ENCODE measurements around the gene EEF1G.
"Not testable (repeated sequence)": the region's sequence is repeated elsewhere in the genome, so short reads cannot be mapped to it uniquely, and the experiment has no call there.

EEF1G gene

GRCh38 chr11:62559204-62559603 lies 14.5 kb downstream of the EEF1G start:
- peaks cover 73% of the 10 kb centered on the region for H3K36me3 Mint-ChIP-seq (ENCODE audit: low read depth)
- ATAC-seq (no peak), DNase-seq (no peak)
- no peak overlapping the region for H3K4me3 Mint-ChIP-seq
- no peaks in the 10 kb centered on the region for H3K9me3 Mint-ChIP-seq
- peaks cover 91% of the 10 kb centered on the region for H3K4me1 Mint-ChIP-seq
- peak overlapping the region; percentile 26 for H3K27ac Mint-ChIP-seq
- H3K27me3 Mint-ChIP-seq: no peaks in the 10 kb centered on the region

- DNase-seq: no peak
- ATAC-seq: no peak
- H3K4me3 Mint-ChIP-seq: no peak overlapping the region
- H3K27me3 Mint-ChIP-seq: no peaks in the 10 kb centered on the region
- no peak overlapping the region for H3K27ac Mint-ChIP-seq
- peaks cover 93% of the 10 kb centered on the region for H3K4me1 Mint-ChIP-seq
- no peaks in the 10 kb centered on the region for H3K9me3 Mint-ChIP-seq
- H3K36me3 Mint-ChIP-seq (ENCODE audit: low read depth): peaks cover 71% of the 10 kb centered on the region
Measured at GRCh38 chr11:62558669-62559068, 15.0 kb downstream of the EEF1G start.

GRCh38 chr11:62556875-62557631 lies 16.6 kb downstream of the EEF1G start:
- Mint-ChIP-seq H3K4me1 (peaks cover 97% of the 10 kb centered on the region), H3K36me3 (ENCODE audit: low read depth) (peaks cover 65% of the 10 kb centered on the region), H3K27ac (peak overlapping the region; percentile 92), H3K9me3 (no peaks in the 10 kb centered on the region), H3K4me3 (peak overlapping the region; percentile 62), H3K27me3 (no peaks in the 10 kb centered on the region)
- DNase-seq (peak; percentile 66), ATAC-seq (peak; percentile 31)

DNA sequence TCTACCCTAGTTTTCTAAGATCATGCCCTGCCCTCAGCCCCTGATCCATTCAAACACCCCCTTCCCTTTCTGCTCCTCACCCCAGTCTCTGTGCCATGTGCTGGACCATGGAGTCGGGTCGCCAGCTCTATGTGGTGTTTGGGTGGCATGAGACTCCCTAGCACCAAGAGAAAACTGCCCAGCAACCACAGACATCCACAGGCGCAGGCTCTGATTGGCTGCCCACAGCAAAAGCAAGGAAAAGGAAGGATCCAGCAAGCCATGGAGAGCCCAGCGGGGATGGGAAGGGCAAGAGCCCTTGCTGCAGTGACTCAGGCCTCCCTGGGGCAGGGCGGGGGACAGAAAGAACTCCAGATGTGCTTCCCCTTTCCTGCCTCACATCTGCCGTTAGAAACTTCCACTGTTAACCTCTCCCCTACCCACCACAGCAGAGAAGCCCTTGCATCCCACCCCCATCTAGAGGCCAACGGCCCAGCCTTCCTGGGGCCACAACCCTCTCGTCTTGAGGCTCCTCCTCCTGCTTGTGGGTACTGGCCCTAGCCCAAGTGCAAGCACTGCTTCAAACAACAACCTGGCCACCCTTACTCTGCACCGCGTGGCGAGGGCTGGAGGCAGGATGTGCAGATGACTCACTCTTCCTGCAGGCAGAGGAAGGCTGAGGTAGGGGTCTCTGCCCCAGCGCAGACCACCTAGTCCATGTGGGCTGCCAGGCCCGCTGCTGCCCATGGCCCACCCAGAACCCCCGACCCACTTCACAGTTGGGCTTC lies 17.4 kb downstream of the EEF1G start:
- H3K27ac Mint-ChIP-seq: peak overlapping the region; percentile 92
- peaks cover 61% of the 10 kb centered on the region for H3K36me3 Mint-ChIP-seq (ENCODE audit: low read depth)
- peaks cover 3% of the 10 kb centered on the region for H3K27me3 Mint-ChIP-seq

DNA sequence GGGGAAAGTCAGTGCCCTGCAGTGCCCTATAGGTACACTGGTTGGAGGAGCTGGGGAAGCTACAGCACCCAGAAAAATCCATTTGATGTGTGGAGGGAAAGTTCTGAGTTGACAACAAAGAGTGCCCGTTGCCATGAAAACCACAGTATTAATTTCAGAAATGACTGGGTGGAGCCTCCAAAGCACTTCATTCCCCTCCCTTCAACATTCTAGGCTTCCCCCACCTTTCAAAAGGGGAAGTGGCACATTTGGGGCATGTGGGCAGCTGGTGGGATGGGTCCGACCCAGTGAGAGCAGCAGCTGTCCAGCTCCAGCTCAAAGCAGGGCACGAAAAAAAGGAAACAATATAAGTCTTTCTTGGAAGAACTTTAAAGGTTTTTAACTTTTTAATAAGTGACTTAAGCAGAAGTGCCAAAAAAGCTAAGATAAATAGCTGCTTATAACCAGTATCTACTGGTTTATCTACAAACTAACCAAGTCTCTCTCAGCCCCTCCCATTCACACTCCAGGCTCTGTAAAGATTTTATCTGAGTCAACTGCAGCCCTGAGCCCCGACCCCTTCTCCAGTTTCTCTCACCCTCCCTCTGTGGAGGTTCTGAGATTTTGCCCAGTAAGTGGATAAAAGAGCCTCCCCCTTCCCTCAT lies 18.1 kb downstream of the EEF1G start:
- H3K4me1 Mint-ChIP-seq: peaks cover 100% of the 10 kb centered on the region
- no peaks in the 10 kb centered on the region for H3K9me3 Mint-ChIP-seq
- ATAC-seq (peak; percentile 9), DNase-seq (peak; percentile 70)
- peaks cover 3% of the 10 kb centered on the region for H3K27me3 Mint-ChIP-seq
- peak overlapping the region; percentile 92 for H3K27ac Mint-ChIP-seq
- H3K4me3 Mint-ChIP-seq: peak overlapping the region; percentile 62
- H3K36me3 Mint-ChIP-seq (ENCODE audit: low read depth): peaks cover 55% of the 10 kb centered on the region

More for the DNA sequence above, 17.4 kb downstream of the EEF1G start:
- peak overlapping the region; percentile 62 for H3K4me3 Mint-ChIP-seq
- peak; percentile 70 for ATAC-seq
- H3K9me3 Mint-ChIP-seq: no peaks in the 10 kb centered on the region
- H3K4me1 Mint-ChIP-seq: peaks cover 100% of the 10 kb centered on the region
- peak; percentile 85 for DNase-seq

DNA sequence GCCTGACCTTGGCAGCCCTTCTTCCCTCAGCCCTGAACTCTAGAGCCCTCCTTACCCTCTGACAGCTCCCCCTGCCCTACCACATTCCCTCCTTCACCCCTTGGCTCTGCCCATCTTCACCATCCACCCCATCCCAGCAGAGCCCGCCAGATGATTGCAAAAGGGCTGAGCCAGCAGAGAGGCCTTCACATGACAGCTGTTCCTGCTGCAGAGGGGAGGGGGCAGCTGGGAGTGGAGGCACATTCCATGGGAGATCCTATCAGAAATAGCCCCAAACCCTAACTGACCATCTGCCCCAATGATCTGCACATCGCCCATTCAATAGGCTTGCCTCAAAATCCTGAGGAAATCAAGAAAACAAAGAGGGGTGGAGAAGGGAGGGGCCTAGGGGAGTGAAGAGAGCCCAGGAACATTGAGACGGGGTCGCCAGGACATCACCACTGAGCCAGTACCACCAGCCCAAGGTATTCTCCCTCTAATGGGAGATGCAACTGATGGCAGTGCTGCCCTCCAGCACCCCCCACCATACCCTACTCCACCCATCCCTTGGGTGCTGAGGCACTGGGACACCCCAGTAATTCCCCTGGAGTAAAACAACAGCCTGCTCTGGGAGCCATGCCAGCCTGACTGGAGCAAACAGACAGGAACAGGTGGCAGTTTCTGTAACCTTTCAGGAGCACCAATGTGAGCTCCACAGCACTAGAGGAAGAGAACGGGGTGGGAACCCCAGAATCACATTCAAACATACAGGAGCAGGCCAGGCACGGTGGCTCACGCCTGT lies 19.1 kb downstream of the EEF1G start:
- H3K4me3 Mint-ChIP-seq: no peak overlapping the region
- no peaks in the 10 kb centered on the region for H3K9me3 Mint-ChIP-seq
- H3K36me3 Mint-ChIP-seq (ENCODE audit: low read depth): peaks cover 45% of the 10 kb centered on the region
- peaks cover 100% of the 10 kb centered on the region for H3K4me1 Mint-ChIP-seq
- DNase-seq (no peak), ATAC-seq (no peak)
- peak overlapping the region; percentile 92 for H3K27ac Mint-ChIP-seq
- H3K27me3 Mint-ChIP-seq: peaks cover 4% of the 10 kb centered on the region

GRCh38 chr11:62553839-62554361 lies 19.8 kb downstream of the EEF1G start:
- no peak for DNase-seq
- H3K27ac Mint-ChIP-seq: peak overlapping the region; percentile 96
- H3K9me3 Mint-ChIP-seq: no peaks in the 10 kb centered on the region
- H3K4me3 Mint-ChIP-seq: no peak overlapping the region
- peaks cover 4% of the 10 kb centered on the region for H3K27me3 Mint-ChIP-seq
- H3K4me1 Mint-ChIP-seq: peaks cover 96% of the 10 kb centered on the region
- ATAC-seq: no peak
- peaks cover 38% of the 10 kb centered on the region for H3K36me3 Mint-ChIP-seq (ENCODE audit: low read depth)

DNA sequence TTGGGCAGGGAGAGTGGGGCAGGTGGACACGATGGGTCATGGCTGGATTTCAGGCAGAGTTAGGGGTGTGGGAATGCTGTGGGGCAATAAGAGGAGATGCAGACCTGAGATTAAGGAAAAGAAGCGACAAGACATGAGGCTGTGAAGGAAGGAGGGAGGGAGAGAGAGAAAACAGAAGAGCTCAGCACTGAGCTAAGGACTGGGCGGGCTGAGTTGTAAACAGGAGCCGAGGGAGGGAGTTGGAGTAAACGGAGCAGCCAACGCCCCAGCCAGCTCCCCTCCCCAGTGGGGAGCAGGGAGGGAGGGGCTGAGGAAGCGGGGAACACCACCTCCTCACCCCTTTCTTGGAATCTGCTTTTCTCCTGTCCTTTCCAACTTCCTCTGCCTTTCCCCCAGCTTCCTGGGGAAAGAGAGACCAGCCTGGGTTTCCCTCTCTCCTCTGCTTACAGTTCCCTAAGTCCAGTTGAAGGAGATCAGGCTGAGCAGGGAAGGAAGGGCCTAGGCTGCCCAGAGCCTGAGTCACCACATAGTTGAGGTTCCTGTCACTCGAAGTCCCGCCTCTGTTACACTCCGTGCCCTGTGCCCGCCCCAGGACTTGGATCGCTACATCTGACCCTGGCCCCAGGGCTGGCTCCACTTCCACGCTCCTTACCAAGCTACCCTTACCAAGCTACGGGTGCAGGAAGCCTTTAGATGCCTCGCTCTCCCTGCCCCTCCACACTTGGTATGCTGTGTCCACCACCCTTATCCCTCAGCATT lies 20.4 kb downstream of the EEF1G start:
- peak overlapping the region; percentile 75 for H3K4me3 Mint-ChIP-seq
- peaks cover 31% of the 10 kb centered on the region for H3K36me3 Mint-ChIP-seq (ENCODE audit: low read depth)
- no peaks in the 10 kb centered on the region for H3K9me3 Mint-ChIP-seq
- H3K27ac Mint-ChIP-seq: peak overlapping the region; percentile 96
- H3K27me3 Mint-ChIP-seq: peaks cover 8% of the 10 kb centered on the region
- DNase-seq: no peak
- peaks cover 94% of the 10 kb centered on the region for H3K4me1 Mint-ChIP-seq
- no peak for ATAC-seq

DNA sequence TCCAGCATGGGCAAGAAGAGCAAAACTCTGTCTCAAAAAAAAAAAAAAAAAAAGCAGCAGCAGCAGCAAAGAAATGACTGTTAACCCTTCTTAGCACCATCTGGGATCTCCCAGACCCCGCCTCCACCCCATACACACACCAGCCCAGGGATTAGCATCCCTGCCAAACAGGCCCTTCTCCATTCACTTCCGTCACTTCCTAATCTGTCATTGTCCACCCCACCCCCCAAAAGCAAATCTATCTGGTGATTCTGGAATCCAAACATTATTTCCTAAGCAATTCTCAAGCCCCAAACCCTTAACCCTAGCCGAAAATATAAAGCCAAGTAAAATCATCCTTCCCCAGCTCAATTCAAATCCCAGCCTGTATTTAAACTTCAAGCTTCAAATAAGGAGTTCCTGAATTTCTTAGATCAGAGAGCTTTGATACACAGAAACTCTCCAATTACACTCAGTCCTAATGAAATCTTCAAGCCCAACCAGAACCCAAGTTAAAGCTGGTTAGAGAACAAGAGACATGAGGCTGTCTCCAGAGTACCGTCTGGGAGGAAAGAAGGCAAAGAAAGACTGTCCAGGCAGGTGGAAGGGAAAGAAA lies 21.1 kb downstream of the EEF1G start:
- peaks cover 94% of the 10 kb centered on the region for H3K4me1 Mint-ChIP-seq
- ATAC-seq: no peak
- no peaks in the 10 kb centered on the region for H3K9me3 Mint-ChIP-seq
- H3K27ac Mint-ChIP-seq: peak overlapping the region; percentile 96
- no peak for DNase-seq
- peak overlapping the region; percentile 75 for H3K4me3 Mint-ChIP-seq
- H3K27me3 Mint-ChIP-seq: peaks cover 13% of the 10 kb centered on the region
- H3K36me3 Mint-ChIP-seq (ENCODE audit: low read depth): peaks cover 28% of the 10 kb centered on the region

- Mint-ChIP-seq H3K27me3 (peaks cover 13% of the 10 kb centered on the region), H3K36me3 (ENCODE audit: low read depth) (peaks cover 17% of the 10 kb centered on the region), H3K4me1 (peaks cover 79% of the 10 kb centered on the region)
- H3K27ac Mint-ChIP-seq, DNase-seq, H3K9me3 Mint-ChIP-seq, ATAC-seq, H3K4me3 Mint-ChIP-seq: not testable (repeated sequence)
Measured at GRCh38 chr11:62550478-62550877, 23.2 kb downstream of the EEF1G start.

DNA sequence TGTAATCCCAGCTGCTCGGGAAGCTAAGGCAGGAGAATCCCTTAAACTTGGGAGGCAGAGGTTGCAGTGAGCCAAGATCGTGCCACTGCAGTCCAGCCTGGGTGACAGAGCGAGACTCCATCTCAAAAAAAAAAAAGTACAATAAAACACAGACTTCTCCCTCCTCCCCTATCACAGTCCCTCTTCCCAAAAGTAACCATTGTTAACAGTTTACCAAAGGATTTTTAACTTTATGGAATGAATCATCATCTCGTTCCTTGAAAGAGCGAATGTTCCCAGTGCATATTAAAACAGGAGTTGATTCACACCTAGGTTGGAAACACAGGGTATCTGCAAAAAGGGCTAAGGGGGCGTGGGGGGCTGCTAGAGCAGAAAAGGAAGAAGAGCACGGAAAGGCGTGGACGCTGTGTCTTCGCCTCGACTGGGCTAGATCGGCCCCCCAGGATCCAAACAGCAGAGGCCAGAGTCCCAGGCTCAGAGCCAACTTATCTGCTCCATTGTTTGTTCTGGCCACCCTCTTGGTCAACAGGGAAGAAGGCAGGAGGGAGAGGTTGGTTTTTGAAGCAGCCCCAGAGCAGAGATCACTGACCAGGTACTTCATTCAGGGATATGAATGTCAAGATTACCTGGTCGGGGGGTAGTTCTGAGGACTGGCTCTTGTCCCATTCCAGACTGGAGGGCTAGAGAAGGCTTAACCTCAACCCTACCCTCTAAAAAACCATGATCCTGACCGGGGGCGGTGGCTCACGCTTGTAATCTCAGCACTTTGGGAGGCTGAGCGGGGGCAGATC lies 25.0 kb downstream of the EEF1G start:
- Mint-ChIP-seq H3K27ac (no peak overlapping the region), H3K4me3 (no peak overlapping the region), H3K36me3 (ENCODE audit: low read depth) (peaks cover 11% of the 10 kb centered on the region), H3K4me1 (peaks cover 78% of the 10 kb centered on the region), H3K27me3 (peaks cover 15% of the 10 kb centered on the region), H3K9me3 (no peaks in the 10 kb centered on the region)
- DNase-seq (no peak), ATAC-seq (no peak)

- H3K9me3 Mint-ChIP-seq: no peaks in the 10 kb centered on the region
- no peak for ATAC-seq
- H3K27me3 Mint-ChIP-seq: peaks cover 15% of the 10 kb centered on the region
- no peak overlapping the region for H3K27ac Mint-ChIP-seq
- H3K4me1 Mint-ChIP-seq: peaks cover 78% of the 10 kb centered on the region
- no peak for DNase-seq
- H3K4me3 Mint-ChIP-seq: peak overlapping the region; percentile 65
- H3K36me3 Mint-ChIP-seq (ENCODE audit: low read depth): peaks cover 8% of the 10 kb centered on the region
Measured at GRCh38 chr11:62547691-62548281, 25.9 kb downstream of the EEF1G start.
